Progenitor cell of endocrine pancreas (in vitro differentiated cells): ENCODE measurements around the gene STXBP4. TPM values are rescaled to one million over a fixed set of nuclear protein-coding genes. Genes with fewer than 3 reads are reported as not detected.

Experiments
- DNase-seq: peaks from one replicate; pipeline ENCODE4 v3.0.0; 2021; ENCODE audit warnings: low spot score; ENCODE audit not compliant: unreplicated experiment
- H3K27ac Mint-ChIP-seq: 2 replicates; pipeline ENCODE4 v1.8.0; 2021; ENCODE audit warnings: mild to moderate bottlenecking, moderate library complexity, mixed read lengths
- H3K27me3 Mint-ChIP-seq: 2 replicates; pipeline ENCODE4 v1.8.0; 2021; ENCODE audit warnings: mixed read lengths
- H3K36me3 Mint-ChIP-seq: 2 replicates; pipeline ENCODE4 v1.8.0; 2022; ENCODE audit warnings: mixed read lengths; ENCODE audit not compliant: insufficient read depth
- H3K4me1 Mint-ChIP-seq: 2 replicates; pipeline ENCODE4 v1.8.0; 2021; ENCODE audit warnings: low read depth, mixed read lengths
- H3K4me3 Mint-ChIP-seq: 2 replicates; pipeline ENCODE4 v1.8.0; 2021; ENCODE audit warnings: low read depth, mild to moderate bottlenecking, moderate library complexity, mixed read lengths
- H3K9me3 Mint-ChIP-seq: 2 replicates; pipeline ENCODE4 v1.8.0; 2021; ENCODE audit warnings: low read depth, mixed read lengths
- CTCF ChIP-seq: fragments of 200-600 bp; sonication (generic); IDR thresholded peaks from one replicate; pipeline ENCODE4 v1.5.0; 2021; ENCODE audit warnings: antibody characterized with exemption, mild to moderate bottlenecking; ENCODE audit not compliant: unreplicated experiment
- total RNA-seq: library from RNA; stranded (reverse); gene quantifications from 2 replicates; pipeline ENCODE4 v1.2.1, GENCODE V29; 2021

The STXBP4 gene
- total RNA-seq, 1 donor from 2014 or later: 45.0 TPM

DNA sequence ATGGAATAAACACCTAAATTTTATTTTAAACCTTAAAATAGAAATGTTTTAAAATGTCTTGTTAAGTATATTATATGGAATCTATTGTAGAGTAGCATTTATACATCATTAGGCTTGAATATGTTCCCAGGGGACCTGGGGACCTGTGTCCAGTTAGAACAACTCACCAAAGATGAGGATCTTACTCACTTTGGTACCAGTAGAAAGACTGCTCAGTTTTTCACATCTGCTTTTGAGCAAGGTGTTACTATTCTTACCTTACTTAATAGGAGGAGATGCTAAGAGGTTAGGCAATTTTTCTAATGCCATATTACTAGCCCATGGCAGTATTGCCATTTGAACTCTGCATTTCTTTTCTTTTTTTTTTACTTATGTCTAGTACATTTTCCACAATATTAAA, 14.7 kb downstream of the STXBP4 start:
- H3K36me3 Mint-ChIP-seq: peaks cover 16% of the 10 kb centered on the region
- no peak overlapping the region for H3K27ac Mint-ChIP-seq
- no peak for DNase-seq
- no peak overlapping the region for H3K4me3 Mint-ChIP-seq
- H3K27me3 Mint-ChIP-seq: no peaks in the 10 kb centered on the region
- H3K4me1 Mint-ChIP-seq: peaks cover 2% of the 10 kb centered on the region
- no peak for TF ChIP-seq CTCF
- H3K9me3 Mint-ChIP-seq: peaks cover 11% of the 10 kb centered on the region

DNA sequence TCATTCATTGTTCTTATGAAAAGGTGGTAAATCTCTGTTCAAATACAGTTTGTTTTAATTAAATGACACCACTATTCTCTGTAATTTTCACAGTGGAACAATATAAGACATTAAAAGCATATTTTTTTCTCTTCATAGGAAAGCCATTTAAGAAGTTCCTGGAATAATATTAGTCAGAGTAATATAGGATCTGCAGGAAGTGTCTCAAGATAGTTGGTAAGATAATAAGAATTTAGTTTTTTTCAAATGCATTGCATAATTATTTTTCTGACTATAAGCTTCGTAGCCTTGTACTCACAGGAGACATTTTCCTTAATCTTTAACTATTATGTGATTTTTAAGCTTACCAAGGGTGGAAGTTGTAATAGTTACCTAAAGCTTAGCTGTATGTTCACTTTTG, 16.9 kb downstream of the STXBP4 start:
- Mint-ChIP-seq H3K4me3 (no peak overlapping the region), H3K9me3 (no peaks in the 10 kb centered on the region), H3K36me3 (peaks cover 6% of the 10 kb centered on the region), H3K27me3 (no peaks in the 10 kb centered on the region), H3K4me1 (peaks cover 2% of the 10 kb centered on the region), H3K27ac (no peak overlapping the region)
- no peak for DNase-seq
- TF ChIP-seq CTCF: no peak

DNA sequence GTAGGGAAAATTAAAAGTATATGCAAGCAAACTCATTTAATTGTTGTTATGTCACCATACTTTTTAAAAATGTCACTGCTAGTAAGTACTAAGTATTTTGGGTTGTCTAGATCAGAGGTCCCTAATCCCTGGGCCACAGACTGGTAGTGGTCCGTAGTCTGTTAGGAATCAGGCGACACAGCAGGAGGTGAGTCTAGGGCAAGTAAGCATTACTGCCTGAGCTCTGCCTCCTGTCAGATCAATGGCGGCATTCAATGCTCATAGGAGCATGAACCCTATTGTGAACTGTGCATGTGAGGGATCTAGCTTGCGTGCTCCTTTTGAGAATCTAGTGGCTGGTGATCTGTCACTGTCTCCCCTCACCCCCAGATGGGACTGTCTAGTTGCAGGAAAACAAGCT, 21.6 kb downstream of the STXBP4 start:
- Mint-ChIP-seq H3K36me3 (peaks cover 7% of the 10 kb centered on the region), H3K4me1 (no peaks in the 10 kb centered on the region), H3K27ac (no peak overlapping the region), H3K27me3 (no peaks in the 10 kb centered on the region), H3K9me3 (no peaks in the 10 kb centered on the region), H3K4me3 (no peak overlapping the region)
- no peak for DNase-seq
- no peak for TF ChIP-seq CTCF

- Mint-ChIP-seq H3K36me3 (peaks cover 5% of the 10 kb centered on the region), H3K4me3 (no peak overlapping the region), H3K4me1 (no peaks in the 10 kb centered on the region), H3K27ac (no peak overlapping the region), H3K9me3 (no peaks in the 10 kb centered on the region), H3K27me3 (no peaks in the 10 kb centered on the region)
- no peak for DNase-seq
- TF ChIP-seq CTCF: no peak
Measured at GRCh38 chr17:54991567-54991966, 23.0 kb downstream of the STXBP4 start.

GRCh38 chr17:54992797-54993639, 24.5 kb downstream of the STXBP4 start:
- Mint-ChIP-seq H3K36me3 (peaks cover 3% of the 10 kb centered on the region), H3K27ac (no peak overlapping the region), H3K4me3 (no peak overlapping the region), H3K27me3 (no peaks in the 10 kb centered on the region), H3K9me3 (no peaks in the 10 kb centered on the region), H3K4me1 (no peaks in the 10 kb centered on the region)
- DNase-seq: no peak
- peak; percentile 77 for TF ChIP-seq CTCF
